HG03521 (cell line): ENCODE data around the gene RBBP6.
A peak's percentile ranks its signal among the peaks of the same experiment; 100 is the strongest.
"Not testable (repeated sequence)": the region's sequence is repeated elsewhere in the genome, so short reads cannot be mapped to it uniquely, and the experiment has no call there.

ENCODE experiments used
- ATAC-seq: cut with Tn5 transposase; IDR thresholded peaks from one replicate; pipeline ENCODE4 v1.9.1; 2021; ENCODE audit warnings: mild to moderate bottlenecking, moderate library complexity; ENCODE audit not compliant: unreplicated experiment

RBBP6 gene, protein sequence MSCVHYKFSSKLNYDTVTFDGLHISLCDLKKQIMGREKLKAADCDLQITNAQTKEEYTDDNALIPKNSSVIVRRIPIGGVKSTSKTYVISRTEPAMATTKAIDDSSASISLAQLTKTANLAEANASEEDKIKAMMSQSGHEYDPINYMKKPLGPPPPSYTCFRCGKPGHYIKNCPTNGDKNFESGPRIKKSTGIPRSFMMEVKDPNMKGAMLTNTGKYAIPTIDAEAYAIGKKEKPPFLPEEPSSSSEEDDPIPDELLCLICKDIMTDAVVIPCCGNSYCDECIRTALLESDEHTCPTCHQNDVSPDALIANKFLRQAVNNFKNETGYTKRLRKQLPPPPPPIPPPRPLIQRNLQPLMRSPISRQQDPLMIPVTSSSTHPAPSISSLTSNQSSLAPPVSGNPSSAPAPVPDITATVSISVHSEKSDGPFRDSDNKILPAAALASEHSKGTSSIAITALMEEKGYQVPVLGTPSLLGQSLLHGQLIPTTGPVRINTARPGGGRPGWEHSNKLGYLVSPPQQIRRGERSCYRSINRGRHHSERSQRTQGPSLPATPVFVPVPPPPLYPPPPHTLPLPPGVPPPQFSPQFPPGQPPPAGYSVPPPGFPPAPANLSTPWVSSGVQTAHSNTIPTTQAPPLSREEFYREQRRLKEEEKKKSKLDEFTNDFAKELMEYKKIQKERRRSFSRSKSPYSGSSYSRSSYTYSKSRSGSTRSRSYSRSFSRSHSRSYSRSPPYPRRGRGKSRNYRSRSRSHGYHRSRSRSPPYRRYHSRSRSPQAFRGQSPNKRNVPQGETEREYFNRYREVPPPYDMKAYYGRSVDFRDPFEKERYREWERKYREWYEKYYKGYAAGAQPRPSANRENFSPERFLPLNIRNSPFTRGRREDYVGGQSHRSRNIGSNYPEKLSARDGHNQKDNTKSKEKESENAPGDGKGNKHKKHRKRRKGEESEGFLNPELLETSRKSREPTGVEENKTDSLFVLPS (N-terminal part only)

DNA sequence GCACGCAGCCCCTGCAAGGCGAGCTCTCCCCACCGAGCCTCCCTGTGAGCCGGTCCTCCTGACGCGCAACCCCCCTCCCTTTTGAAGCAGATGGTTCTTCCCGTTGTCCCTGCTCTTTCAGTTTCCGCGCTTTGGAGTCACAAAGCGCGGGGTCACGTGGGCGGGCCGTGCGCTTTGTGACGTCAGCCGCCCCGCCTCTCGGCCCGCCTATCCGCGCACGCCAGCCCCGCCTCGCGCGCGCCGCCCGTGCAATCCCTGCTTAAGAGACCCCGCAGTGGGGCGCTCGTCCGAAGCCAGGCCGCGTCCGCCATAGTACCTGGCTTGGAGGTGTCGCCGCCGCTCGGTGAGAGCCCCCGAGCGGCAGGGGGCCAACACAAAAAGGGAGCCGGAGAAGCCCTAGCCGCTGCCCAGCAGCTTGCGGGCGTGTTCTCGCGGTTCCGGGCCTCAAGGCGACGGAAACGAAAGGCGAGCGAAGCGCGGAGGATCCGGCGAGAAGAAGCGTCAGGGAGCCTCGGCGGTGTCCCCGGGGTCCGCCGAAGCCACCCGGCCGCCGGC is at the start of gene RBBP6:
TSS of gene RBBP6 (plus strand) at position 272 of the 555 bp plus-strand sequence. CDS start 1,061 bp downstream, outside the sequence.
- peak; percentile 89 for ATAC-seq

DNA sequence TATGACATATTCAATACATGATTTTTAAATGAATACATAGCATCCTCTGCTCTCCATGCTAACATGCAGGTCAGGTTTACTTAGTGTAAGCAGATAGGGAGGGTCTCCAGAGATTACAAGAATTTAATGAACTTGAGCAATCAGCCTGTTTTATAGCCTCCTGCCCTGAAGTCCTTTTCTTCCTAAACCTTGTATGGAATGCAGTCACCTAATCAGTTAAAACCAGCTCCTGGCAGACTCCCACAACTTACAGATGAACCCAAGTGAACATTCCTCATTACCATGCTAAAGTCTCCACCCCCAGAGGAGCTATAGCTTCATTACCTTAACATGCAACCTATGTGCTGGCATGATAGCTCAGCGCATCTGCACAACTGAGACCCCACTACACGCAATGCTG is 48.5 kb upstream of the RBBP6 start:
- ATAC-seq = no peak

DNA sequence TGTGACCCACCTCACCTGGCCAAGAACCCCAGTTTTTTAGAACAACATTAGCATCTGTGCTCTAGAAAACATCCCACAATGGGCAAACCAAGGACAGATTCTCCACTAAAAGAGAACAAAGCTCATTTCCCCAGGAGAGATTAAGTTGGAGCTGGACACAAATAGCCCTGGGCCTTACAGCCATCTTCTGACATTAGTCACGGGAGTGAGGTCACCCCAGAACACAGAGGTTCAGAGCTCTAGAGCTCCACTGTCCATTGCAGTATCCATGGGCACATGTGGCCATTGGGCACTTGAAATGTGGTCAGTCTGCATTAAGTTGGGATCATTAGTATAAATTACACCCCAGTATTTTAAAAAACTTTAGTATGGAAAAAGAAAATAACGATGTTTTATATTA is 47.6 kb upstream of the RBBP6 start:
- no peak for ATAC-seq

DNA sequence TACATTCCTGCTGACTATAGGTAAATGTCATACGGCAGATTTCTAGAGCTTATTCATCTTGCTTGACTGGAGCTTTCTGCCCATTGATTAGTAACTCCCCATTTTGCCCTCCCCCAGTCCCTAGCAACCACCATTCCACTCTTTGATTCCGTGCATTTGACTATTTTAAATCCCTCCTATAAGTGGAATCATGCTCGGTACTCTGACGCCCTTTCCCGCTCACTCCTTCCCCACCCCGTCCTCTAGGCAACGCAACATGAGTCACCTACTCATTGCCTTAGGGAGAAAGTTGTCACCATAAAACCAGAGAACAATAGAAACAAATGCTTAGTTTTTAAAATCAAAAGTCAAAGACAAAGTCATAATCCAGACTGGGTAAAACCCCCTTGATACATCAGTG is 45.5 kb upstream of the RBBP6 start:
- no peak for ATAC-seq

DNA sequence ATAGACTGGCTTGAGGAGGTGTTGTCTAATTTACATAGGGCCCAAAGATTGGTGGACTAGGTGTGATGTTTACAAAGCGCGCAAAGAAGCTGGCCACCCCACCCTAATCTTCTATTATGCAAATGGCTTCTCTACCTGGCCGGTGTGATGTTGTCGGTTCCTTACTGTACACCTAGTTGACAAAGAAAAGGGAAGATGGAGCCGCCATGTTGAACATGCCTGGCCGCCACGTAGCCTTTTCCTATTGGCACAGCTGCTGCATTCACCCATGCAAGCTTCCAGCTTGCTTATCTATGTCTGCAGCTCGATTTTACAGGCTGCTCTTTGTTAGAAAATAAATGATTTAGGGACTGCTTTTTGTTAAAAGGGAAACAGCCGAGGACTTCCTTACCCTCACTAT is 44.2 kb upstream of the RBBP6 start:
- ATAC-seq = not testable (repeated sequence)

DNA sequence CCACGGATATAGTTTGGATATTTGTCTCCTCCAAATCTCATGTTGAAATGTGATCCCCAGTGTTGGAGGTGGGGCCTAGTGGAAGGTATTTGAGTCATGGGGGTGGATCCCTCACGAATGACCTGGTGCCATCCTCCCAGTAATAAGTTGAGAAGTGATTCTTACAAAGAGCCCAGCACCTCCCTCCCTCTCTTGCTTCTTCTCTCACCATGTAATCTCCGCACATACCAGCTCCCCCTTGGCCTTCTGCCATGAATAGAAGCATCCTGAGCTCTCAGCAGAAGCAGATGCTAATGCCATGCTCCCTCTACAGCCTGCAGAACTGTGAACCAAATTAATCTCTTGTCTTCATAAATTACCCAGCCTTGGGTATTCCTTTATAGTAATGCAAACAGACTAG is 41.9 kb upstream of the RBBP6 start:
- ATAC-seq = no peak

DNA sequence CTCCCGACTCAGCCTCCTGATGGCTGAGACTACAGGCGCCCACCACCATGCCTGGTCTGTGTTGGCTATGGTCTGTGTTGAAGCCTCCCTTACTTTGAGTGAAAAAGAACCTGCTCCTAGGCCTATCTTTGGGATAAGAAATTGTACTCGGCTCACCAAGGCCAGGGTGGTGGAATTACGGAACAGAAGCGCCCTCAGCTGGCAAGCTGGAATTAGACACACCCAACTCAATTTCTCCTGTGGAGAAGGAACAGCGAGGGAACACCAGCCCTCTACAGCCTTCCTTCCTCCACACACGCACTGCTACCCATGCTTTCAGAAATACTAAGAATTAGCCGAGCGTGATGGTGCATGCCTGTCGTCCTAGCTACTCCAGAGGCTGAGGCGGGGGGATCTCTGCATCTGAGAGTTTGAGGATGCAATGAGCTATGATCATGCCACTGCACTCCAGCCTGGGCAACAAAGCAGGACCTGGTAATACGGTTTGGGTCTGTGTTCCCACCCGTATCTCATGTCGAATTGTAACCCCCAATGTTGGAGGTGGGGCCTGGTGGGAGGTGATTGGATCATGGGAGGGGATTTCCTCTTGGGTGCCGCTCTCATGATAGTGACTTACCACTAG is 40.1 kb upstream of the RBBP6 start:
- no peak for ATAC-seq

DNA sequence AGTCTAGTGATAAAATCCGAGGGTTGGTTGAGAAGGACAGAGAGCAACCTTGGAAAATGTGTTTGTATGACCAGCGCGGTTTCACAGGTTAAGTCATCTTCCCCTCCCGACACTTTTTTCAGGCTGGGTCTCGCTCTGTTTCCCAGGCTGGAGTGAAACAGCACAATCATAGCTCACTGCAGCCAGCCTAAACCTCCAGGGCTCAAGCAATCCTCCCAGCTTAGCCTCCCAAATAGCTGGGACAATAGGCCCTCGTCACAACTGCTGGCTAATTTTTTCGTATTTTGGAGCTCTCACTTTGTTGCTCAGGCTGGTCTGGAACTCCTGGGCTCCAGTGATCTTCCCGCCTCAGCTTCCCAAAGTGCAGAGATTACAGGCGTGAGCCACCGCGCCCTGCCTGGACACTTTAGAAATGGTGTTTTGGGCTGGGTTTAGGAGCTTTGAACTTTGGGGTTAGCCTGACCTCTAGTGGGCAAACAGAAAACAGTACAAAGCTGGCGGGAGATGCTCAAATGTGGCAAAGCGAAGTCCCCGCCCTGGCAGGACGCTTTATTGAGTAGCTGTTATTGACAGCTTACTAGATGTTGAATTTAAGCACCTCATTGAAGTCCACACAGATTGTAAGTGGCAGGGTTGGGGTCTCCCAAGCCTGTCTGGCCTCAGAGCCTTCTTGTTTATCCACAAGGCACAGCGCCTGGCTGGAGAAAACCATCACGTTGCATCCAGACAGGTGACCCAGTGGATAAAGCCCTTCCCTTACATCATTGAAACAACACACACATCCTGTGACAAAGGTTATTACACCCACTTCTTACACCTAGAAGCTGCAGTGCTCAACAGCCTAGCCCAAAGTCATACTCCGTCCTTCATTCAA is 34.7 kb upstream of the RBBP6 start:
- no peak for ATAC-seq

DNA sequence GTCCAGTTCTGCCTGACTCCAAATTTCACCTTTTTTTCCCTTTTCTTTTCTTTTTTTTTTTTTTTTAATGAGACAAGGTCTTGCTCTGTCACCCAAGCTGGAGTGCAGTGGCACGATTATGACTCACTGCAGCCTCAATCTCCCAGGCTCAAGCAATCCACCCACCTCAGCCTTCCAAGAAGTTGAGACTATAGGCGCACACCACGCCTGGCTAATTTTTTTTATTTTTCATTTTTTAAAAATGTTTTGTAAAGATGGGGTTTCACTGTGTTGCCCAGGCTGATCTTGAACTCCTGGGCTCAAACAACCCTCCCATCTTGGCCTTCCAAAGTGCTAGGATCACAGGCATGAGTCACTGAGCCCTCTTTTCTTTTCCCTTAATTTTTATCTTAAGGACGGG is 33.4 kb upstream of the RBBP6 start:
- ATAC-seq = no peak

DNA sequence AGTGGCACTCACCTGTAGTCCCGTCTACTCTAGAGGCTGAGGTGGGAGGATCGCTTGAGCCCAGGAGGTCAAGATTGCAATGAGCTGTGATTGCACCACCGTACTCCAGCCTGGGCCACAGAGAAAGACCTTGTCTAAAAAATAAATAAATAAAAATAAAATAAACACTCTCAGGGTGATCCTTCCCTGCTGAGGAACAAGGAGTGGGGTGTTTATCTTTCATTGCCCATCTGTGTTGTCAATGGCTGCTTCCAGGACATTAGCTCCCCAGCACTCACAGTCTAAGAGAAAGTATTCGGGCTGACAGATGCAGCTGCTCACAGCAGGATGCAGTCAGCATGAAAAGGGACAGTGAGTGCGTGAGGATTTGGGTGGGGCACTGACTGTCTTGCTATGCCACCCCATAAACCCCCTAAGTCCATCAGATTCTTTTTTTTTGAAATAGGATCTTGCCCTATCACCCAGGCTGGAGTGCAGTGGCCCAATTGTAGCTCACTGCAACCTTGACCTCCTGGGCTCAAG is 31.3 kb upstream of the RBBP6 start:
- ATAC-seq = no peak

DNA sequence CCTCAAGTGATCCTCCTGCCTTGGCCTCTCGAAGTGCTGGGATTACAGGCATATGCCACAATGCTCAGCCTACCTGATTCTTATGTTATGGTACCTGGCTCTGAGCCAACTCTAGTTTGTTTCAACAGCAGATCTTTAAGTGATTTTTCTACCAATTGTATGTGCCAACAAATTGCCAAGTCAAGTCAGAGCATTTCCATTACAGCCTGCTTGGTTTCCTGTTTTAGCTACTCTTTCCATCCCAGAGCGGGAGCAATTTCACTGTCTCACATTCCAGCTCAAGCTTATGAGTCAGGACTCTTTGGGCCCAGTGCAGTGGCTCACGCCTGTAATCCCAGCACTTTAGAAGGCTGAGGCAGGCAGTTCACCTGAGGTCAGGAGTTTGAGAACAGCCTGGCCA is 30.8 kb upstream of the RBBP6 start:
- ATAC-seq = no peak

DNA sequence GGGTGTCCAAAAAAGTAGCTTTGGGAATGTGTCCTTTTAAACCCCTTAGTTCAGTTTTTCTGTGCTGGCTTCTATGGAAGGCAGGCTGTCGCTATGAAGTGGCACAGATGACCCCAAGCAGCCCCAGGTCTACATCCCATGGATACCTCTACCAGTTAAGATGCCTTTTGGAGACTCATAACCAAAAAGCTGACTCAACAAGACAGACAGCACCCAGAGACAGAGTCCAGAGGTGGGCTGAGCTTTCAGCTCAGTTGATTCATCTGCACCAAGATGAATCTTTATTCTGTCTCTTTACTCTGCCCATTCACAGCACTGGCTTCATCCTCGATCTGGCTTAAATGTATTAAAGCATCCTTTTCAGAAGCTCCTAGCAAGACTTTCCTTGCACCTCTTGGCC is 29.8 kb upstream of the RBBP6 start:
- ATAC-seq = no peak

DNA sequence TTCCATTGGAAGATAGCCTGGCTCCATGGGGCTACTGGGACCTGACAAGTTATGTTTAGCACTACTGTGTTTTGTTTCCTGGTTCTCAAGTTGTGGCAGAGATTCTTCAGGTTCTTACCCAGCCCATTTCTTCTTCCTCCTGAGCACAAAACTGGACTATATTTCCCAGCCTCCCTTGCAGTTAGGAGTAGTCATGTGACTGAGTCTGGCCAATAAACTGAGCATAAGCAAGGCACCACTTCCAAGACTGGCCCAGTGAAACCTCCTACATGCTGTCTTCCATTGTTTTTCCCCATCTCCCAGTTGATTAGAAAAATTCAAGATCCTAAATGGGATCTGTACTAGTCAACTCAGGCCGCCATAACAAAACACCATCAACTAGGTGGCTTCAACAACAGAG is 28.2 kb upstream of the RBBP6 start:
- no peak for ATAC-seq

DNA sequence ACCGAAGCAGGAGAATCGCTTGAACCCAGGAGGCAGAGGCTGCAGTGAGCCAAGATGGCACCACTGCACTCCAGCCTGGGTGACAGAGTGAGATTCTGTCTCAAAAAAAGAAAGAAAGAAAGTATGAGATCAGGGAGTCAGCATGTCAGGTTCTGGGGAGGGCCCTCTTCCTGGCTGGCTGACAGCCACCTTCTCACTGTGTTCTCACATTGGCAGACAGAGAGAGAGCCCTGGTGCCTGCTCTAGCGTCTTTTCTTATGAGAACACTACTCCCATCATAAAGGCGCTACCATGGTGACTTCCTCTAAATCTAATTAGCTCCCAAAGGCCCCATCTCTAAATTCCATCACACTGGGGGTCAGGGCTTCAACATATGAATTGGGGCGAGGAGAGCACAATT is 27.6 kb upstream of the RBBP6 start:
- ATAC-seq = no peak

DNA sequence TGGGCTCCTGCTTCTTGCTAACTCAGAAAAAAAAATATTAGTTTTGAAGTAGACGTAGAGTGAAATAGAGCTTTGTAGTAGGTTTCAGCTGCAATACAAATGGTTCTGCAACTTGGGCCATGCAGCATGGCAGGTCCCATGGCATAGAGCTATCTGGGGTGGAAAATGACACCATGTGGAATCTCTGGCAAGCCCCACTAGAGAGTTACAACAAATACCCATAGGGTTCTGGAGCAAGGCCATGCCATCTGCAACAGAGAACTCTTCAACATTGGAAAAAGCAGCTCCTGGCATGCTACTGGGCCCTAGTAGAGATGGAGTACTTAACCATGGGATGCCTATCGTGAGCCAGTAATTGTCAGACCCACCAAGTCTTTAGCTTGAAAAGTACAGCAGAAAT is 25.3 kb upstream of the RBBP6 start:
- ATAC-seq = no peak

DNA sequence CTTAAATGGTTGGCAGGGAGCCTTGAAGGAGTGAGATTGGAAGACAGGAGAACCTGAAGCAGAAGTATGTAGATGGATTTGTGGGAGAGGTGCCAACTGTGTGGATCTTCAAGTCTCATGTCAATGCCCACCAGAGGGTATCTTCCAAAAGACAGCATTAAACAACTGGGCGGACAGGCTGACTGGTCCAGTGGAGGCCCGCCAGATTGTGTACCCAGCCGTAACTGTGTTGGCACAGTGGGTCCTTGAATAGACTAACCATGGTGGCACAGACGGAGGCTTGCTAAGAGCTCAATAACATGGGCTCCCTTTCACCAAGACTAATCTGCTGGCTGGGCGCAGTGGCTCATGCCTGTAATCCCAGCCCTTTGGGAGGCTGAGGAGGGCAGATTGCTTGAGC is 24.2 kb upstream of the RBBP6 start:
- no peak for ATAC-seq

DNA sequence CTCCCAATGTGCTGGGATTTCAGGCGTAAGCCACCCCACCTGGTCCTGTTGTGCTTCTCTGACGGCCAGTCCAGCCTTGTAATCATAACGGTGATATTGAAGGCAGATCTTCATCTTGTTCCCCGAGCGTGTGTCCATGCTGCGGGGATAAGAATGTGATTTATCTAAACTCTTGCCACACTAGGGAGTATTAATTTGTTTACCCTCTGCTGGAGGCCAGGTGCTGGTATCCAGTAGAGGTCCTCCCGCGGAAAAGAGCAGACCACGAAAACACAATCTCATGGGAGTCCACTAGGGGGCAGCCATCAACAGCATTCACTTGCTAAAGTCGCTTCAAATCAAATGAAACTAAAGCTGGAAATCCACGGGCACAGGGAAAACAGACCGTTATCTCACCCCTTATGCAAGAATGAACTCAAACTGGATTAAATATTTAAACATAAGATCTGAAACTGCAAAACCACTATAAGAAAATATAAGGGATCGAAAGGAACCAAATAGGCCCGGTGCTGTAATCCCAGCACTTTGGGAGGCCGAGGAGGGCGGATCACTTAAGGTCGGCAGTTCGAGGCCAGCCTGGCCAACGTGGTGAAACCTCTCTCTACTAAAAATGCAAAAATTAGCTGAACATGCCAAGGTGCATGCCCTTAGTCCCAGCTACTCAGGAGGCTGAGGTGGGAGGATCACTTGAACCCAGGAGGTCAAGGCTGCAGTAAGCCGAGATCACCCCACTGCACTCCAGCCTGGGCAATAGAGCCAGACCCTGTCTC is 22.3 kb upstream of the RBBP6 start:
- no peak for ATAC-seq

DNA sequence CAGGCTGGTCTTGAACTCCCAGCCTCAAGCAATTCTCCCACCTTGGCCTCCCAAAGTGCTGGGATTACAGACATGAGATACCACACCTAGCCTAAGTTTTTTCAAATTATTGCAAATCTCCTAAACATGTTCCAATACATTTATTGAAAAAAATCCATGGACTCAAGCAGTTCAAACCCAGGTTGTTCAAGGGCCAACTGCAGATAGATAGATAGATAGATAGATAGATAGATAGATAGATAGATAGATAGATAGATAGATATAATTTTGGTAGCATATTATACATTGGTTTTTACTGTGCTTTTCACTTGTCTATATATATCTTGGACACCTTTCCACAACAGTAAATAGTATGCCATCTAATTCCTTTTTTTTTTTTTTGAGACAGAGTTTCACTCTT is 20.9 kb upstream of the RBBP6 start:
- ATAC-seq = no peak

DNA sequence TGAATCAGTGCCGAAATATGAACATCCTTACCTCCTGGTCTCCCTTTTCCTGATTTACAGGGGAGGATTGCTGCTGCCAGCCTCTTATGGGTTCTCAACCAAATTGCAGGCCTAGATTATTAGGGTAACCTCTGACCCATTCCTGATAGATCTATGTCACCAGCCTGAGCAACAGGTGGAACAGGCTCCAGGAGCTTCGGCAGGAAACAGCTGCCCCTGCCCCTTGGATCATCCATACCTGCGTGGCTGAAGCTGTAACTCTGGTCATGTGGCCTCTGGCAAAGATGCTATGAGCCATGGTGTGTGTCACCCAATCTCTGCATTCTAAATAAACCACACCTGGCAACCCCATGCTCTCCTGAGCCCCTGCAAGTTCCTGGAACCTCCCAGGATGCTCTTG is 18.4 kb upstream of the RBBP6 start:
- no peak for ATAC-seq
